GM18502 (cell line): ENCODE data around the gene SF3A2.
"Not testable (repeated sequence)": the region's sequence is repeated elsewhere in the genome, so short reads cannot be mapped to it uniquely, and the experiment has no call there.

Experiments
- ATAC-seq: cut with Tn5 transposase; IDR thresholded peaks from one replicate; pipeline ENCODE4 v1.9.1; 2021; ENCODE audit warnings: mild to moderate bottlenecking; ENCODE audit not compliant: unreplicated experiment, poor library complexity

SF3A2 gene

GRCh38 chr19:2270423-2271233 is 34.0 kb downstream of the SF3A2 start:
- ATAC-seq: no peak

DNA sequence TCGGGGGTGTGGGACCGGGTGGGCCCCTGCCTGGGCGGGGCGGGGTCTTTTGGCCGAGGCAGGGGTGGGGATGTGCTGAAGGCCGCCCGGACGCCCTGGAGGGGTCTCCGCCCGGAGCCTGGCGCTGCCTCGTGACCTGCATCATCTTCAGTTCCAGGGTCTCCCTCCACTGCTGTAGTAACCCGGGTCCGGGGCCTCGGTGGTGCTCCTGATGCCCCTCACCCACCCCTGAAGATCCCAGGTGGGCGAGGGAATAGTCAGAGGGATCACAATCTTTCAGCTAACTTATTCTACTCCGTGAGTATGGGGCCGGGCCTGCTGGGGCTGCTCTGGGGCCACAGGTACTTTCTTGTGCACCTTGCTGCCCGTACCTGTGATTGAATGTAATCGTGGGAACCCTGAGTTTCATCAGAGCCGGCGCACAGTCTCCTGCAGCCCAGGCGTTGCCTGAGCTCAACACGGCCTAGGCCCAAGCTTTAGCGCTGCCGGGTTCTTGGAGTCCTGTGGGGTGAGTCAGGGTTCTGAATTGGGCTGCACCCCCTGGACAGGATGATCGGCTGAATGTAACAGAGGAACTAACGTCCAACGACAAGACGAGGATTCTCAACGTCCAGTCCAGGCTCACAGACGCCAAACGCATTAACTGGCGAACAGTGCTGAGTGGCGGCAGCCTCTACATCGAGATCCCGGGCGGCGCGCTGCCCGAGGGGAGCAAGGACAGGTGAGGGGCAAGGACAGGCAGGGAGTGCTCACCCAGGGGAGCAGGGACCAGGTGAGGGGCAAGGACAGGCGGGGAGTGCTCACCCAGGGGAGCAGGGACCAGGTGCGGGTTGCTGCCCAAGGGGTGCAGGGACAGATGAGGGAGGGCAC is 34.8 kb downstream of the SF3A2 start:
- no peak for ATAC-seq

- peak; percentile 25 for ATAC-seq
Observed at GRCh38 chr19:2273356-2274184, 36.9 kb downstream of the SF3A2 start.

- no peak for ATAC-seq
Observed at GRCh38 chr19:2274185-2274711, 37.6 kb downstream of the SF3A2 start.

GRCh38 chr19:2274931-2275535 is 38.4 kb downstream of the SF3A2 start:
- ATAC-seq: no peak

DNA sequence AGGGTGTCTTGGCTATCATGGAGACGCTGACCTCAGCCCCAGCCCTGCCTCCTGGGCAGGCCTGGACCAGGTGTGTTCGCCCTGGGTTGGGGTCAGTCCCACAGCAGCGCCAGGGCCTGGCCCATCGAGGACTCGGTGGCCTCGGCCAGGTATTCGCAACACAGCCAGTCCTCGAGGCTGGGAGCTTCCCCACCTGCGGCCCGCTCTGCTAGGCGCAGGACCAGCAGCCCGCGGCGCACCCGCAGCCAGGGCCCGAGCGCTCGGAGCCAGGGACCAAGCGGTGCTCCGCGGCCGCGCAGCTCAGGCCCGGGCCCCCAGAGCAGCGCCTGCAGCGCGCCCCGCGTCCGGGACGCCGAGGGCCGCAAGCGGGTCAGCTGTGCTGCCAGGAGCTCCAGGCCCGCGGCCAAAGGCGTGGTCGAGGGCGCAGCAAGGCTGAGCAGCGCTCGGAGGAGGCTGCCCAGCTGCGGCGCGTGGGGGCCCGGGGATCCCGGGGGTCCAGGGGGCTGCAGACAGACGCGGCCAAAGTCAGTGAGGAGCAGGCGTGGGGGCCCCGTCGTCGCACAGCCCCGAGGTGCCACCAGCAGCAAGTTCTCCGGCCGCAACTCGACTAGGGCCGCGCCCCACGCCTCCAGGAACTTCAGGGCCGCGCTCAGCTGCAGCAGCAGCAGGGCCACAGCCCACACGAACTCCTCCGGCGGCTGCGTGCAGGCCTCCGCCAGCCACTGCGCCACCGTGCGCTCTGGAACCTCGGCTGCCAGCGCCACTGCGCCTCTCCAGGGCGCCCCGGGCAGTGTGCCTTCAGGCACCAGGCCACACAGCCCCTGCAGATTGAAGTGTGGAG is 39.2 kb downstream of the SF3A2 start:
- no peak for ATAC-seq

- no peak for ATAC-seq
Observed at GRCh38 chr19:2276429-2276986, 39.9 kb downstream of the SF3A2 start.

DNA sequence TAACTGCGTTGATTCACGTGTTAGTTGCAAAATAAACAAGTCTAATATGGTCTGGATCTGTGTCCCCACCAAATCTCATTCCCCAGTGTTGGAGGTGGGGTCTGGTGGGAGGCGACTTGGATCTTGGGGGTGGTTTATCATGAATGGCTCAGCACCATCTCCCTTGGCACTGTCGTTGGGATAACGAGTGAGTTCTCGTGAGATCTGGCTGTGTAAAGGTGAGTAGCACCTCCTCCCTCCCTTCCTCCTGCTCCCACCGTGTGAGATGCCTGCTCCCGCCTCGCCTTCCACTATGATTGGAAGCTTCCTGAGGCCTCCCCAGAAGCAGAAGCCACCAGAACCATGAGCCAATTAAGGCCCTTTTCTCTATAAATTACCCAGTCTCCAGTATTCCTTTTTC is 40.5 kb downstream of the SF3A2 start:
- ATAC-seq: no peak

GRCh38 chr19:2278459-2279158 is 42.0 kb downstream of the SF3A2 start:
- no peak for ATAC-seq

DNA sequence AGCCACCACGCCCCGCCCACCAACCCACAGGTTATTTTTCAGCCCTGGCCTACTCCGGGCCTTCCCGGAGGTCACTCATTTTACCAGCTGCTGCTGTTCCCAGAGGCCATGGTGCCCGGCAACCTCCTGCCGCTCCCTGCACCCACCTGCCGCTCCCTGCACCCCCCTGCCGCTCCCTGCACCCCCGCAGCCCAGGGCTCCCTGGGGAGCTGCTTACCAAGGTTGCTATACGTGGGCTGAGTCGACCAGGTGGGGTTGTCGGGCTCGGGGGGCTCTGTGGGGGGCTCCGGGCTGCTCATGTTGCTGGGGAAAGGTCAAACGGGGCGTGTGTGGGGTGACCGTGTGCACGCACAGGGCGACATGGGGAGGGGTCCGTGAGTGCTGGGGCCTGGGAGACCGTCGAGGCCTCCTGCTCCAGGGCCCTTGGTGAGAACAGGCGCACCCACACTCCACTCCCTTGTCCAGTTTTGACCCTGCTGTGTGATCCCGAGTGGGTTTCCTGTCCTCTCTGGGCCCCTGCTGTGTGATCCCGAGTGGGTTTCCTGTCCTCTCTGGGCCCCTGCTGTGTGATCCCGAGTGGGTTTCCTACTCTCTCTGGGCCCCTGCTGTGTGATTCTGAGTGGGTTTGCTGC is 44.1 kb downstream of the SF3A2 start:
- no peak for ATAC-seq

GRCh38 chr19:2281265-2282061 is 44.8 kb downstream of the SF3A2 start:
- not testable (repeated sequence) for ATAC-seq

- no peak for ATAC-seq
Observed at GRCh38 chr19:2282062-2282861, 45.6 kb downstream of the SF3A2 start, which contains the start of gene PEAK3. PEAK3 (minus strand) TSS chr19:2282175; CDS start chr19:2280931, 1,244 bp downstream.

DNA sequence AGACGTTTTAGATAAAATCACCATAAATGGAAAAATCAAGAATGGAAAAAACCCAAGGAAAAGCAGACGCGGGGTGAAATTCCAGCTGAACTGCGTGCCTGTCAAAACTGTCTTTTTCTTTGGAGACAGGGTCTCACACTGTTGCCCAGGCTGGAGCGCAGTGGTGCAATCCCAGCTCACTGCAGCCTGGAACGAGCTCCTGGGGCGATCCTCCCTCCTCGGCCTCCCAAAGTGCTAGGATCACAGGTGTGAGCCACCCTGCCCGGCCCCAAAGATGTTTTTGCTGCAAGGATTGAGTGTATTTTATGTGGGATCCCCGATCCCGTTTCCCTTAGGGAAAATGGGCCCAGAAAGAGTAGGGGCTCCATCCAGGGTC is 46.2 kb downstream of the SF3A2 start:
- no peak for ATAC-seq

- ATAC-seq: no peak
Observed at GRCh38 chr19:2283835-2284507, 47.3 kb downstream of the SF3A2 start.

- no peak for ATAC-seq
Observed at GRCh38 chr19:2286402-2287140, 49.9 kb downstream of the SF3A2 start.
